Breast epithelium (tissue), 4 donors: ENCODE data around the gene CGNL1. TPM values are rescaled to one million over a fixed set of nuclear protein-coding genes. Genes with fewer than 3 reads are reported as not detected.
A peak's percentile ranks its signal among the peaks of the same experiment; 100 is the strongest.

Experiments used
- DNase-seq, 2 donors: peaks; one replicate each; pipeline ENCODE4 v3.0.0-alpha.2; 2019; ENCODE audit warnings: low spot score in 2 of 2
- H3K27ac ChIP-seq, 2 donors: fragments of 200-600 bp; sonication (generic) in 1 of 2; one replicate each; pipeline ENCODE4 v1.5.1; 2016 to 2019; ENCODE audit warnings: mild to moderate bottlenecking in 1 of 2
- H3K27me3 ChIP-seq, 2 donors: fragments of 200-600 bp; sonication (generic) in 1 of 2; one replicate each; pipeline versions ENCODE4 v1.5.1 to v1.6.0; 2017 to 2019; ENCODE audit warnings: control low read depth in 1 of 2, mild to moderate bottlenecking in 1 of 2
- H3K36me3 ChIP-seq: fragments of 200-600 bp; one replicate; pipeline ENCODE4 v1.5.1; 2019
- H3K4me1 ChIP-seq, 2 donors: fragments of 200-600 bp; sonication (generic); one replicate each; pipeline ENCODE4 v1.5.1; 2016 to 2019; ENCODE audit warnings: control low read depth in 1 of 2
- H3K4me3 ChIP-seq, 3 donors: fragments of 200-600 bp; sonication (generic); 1 replicate in 2 of 3; 2 replicates in 1 of 3; pipeline ENCODE4 v1.5.1; 2016 to 2019; ENCODE audit warnings: mild to moderate bottlenecking in 3 of 3, moderate library complexity in 2 of 3
- H3K9me3 ChIP-seq, 2 donors: fragments of 200-600 bp; sonication (generic) in 1 of 2; one replicate each; pipeline ENCODE4 v1.5.1; 2016 to 2019; ENCODE audit warnings: control low read depth in 1 of 2
- POLR2A ChIP-seq: fragments of 450-650 bp; IDR thresholded peaks from one replicate; pipeline ENCODE4 v1.6.1; 2016; ENCODE audit warnings: antibody characterized with exemption, mild to moderate bottlenecking, moderate library complexity
- POLR2AphosphoS5 ChIP-seq, 3 donors: sonication (generic); formaldehyde crosslinking; IDR thresholded peaks; one replicate each; pipeline ENCODE4 v1.6.1; 2017; ENCODE audit warnings: antibody characterized with exemption in 3 of 3
- intact Hi-C: fragments of 100-400 bp; cut with DNase I; formaldehyde crosslinking; loops from one replicate; pipeline ENCODE4 v1.15.1; 2023; ENCODE audit warnings: low total_unique reads
- total RNA-seq, 3 donors: library from RNA; depleted of rRNA; stranded (reverse); fragments of >200 nt; gene quantifications; one replicate each; pipeline ENCODE4 v1.1.0, GENCODE V29; 2016
- TF ChIP-seq, protein P1 (sequence below), 3 donors: fragments of 450-650 bp; IDR thresholded peaks; one replicate each; pipeline ENCODE4 v1.5.1; 2016 to 2017; ENCODE audit warnings: antibody characterized with exemption in 3 of 3, mild to moderate bottlenecking in 3 of 3, moderate library complexity in 3 of 3

Gene CGNL1
- total RNA-seq, 3 donors from 2014 or later: 5.4 to 24.9 (median 18.4) TPM

GRCh38 chr15:57552678-57553334 lies 176.5 kb downstream of the CGNL1 start:
- no peak for DNase-seq
- H3K4me3 ChIP-seq: no peak overlapping the region
- no peaks in the 10 kb centered on the region for H3K36me3 ChIP-seq
- no peaks in the 10 kb centered on the region for H3K9me3 ChIP-seq
- no peaks in the 10 kb centered on the region for H3K27me3 ChIP-seq
- intact Hi-C loops: no loop called here
- no peak for TF ChIP-seq POLR2A
- TF ChIP-seq, protein P1, sequence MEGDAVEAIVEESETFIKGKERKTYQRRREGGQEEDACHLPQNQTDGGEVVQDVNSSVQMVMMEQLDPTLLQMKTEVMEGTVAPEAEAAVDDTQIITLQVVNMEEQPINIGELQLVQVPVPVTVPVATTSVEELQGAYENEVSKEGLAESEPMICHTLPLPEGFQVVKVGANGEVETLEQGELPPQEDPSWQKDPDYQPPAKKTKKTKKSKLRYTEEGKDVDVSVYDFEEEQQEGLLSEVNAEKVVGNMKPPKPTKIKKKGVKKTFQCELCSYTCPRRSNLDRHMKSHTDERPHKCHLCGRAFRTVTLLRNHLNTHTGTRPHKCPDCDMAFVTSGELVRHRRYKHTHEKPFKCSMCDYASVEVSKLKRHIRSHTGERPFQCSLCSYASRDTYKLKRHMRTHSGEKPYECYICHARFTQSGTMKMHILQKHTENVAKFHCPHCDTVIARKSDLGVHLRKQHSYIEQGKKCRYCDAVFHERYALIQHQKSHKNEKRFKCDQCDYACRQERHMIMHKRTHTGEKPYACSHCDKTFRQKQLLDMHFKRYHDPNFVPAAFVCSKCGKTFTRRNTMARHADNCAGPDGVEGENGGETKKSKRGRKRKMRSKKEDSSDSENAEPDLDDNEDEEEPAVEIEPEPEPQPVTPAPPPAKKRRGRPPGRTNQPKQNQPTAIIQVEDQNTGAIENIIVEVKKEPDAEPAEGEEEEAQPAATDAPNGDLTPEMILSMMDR (IDR thresholded peaks at IDR 0.05): no peak
- peak overlapping the region; percentile 83 to 87 for H3K27ac ChIP-seq
- H3K4me1 ChIP-seq: peaks cover 0 to 14% of the 10 kb centered on the region in 2 donors

- no peak overlapping the region for H3K27ac ChIP-seq
- TF ChIP-seq, protein P1 (IDR thresholded peaks at IDR 0.05): no peak
- no peak for TF ChIP-seq POLR2AphosphoS5 (IDR thresholded peaks at IDR 0.05)
- TF ChIP-seq POLR2A: no peak
- no peaks in the 10 kb centered on the region for H3K9me3 ChIP-seq
- no peaks in the 10 kb centered on the region for H3K27me3 ChIP-seq
- H3K4me3 ChIP-seq: no peak overlapping the region
- peaks cover 0 to 14% of the 10 kb centered on the region in 2 donors for H3K4me1 ChIP-seq
- no peaks in the 10 kb centered on the region for H3K36me3 ChIP-seq
- intact Hi-C loops: no loop called here
- no peak for DNase-seq
Observed at GRCh38 chr15:57553526-57553925, 177.2 kb downstream of the CGNL1 start.

DNA sequence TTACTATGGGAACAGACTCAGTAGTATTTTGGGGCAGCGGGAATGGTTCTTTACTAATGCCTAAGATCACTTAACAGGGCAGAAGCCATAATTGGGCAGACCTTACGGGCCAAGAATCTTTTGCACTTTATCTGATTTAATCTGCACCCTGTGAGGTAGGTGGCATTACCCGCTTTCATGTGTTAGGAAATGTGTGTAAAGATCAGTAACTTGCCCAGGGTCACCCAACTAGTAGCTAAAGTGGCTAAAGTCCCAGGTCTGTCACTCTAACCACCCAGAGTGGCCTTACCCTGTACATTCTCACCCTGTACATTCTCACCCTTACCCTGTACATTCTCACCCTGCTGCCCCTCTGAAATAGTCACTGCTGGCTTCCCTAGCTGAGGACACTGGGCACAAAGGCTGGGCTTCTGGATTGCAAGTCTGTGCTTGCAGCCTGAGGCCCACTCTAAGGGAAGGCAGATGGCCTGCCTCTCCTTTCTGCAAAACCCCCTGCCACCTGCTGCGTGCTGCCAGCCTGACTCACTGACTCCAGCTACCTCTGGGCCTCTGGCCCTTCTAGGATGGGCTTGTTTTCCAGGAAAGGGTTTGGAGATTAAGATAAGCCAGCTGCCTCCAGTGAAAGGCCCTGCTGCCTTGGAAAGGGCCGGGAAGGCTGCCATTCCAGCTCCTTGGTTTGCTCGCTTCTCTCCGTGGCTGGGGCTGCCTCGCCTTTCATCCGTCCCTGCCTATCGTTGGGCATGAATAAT lies 177.9 kb downstream of the CGNL1 start:
- Histone ChIP-seq H3K4me3 (no peak overlapping the region), H3K4me1 (peaks cover 0 to 14% of the 10 kb centered on the region in 2 donors), H3K9me3 (no peaks in the 10 kb centered on the region), H3K36me3 (no peaks in the 10 kb centered on the region), H3K27ac (peak overlapping the region; percentile 0 to 22), H3K27me3 (no peaks in the 10 kb centered on the region)
- no peak for DNase-seq
- no peak for TF ChIP-seq POLR2A
- no peak for TF ChIP-seq POLR2AphosphoS5 (IDR thresholded peaks at IDR 0.05)
- TF ChIP-seq, protein P1 (IDR thresholded peaks at IDR 0.05): no peak
- intact Hi-C loops: no loop called here

GRCh38 chr15:57554812-57555179 lies 178.5 kb downstream of the CGNL1 start:
- no peak overlapping the region for H3K4me3 ChIP-seq
- H3K27ac ChIP-seq: peak overlapping the region in 1 of 2 donors; percentile 0
- H3K4me1 ChIP-seq: peaks cover 0 to 14% of the 10 kb centered on the region in 2 donors
- no peaks in the 10 kb centered on the region for H3K9me3 ChIP-seq
- H3K36me3 ChIP-seq: no peaks in the 10 kb centered on the region
- DNase-seq: no peak
- TF ChIP-seq POLR2A (no peak), POLR2AphosphoS5 (IDR thresholded peaks at IDR 0.05) (no peak)
- TF ChIP-seq, protein P1 (IDR thresholded peaks at IDR 0.05): no peak
- H3K27me3 ChIP-seq: no peaks in the 10 kb centered on the region
- intact Hi-C loops: no loop called here

- Histone ChIP-seq H3K4me1 (peaks cover 0 to 10% of the 10 kb centered on the region in 2 donors), H3K27ac (no peak overlapping the region), H3K4me3 (no peak overlapping the region), H3K9me3 (no peaks in the 10 kb centered on the region), H3K27me3 (no peaks in the 10 kb centered on the region), H3K36me3 (no peaks in the 10 kb centered on the region)
- intact Hi-C loops: no loop called here
- no peak for DNase-seq
- no peak for TF ChIP-seq POLR2AphosphoS5 (IDR thresholded peaks at IDR 0.05)
- TF ChIP-seq, protein P1 (IDR thresholded peaks at IDR 0.05): no peak
Observed at GRCh38 chr15:57555270-57555669, 179.0 kb downstream of the CGNL1 start.
